ENCODE measurements around the gene TNFRSF1A. TPM values are rescaled to one million over a fixed set of nuclear protein-coding genes. Genes with fewer than 3 reads are reported as not detected.

The TNFRSF1A gene
- polyA plus RNA-seq, 1 donor from 2014 or later, result 4.5 TPM

DNA sequence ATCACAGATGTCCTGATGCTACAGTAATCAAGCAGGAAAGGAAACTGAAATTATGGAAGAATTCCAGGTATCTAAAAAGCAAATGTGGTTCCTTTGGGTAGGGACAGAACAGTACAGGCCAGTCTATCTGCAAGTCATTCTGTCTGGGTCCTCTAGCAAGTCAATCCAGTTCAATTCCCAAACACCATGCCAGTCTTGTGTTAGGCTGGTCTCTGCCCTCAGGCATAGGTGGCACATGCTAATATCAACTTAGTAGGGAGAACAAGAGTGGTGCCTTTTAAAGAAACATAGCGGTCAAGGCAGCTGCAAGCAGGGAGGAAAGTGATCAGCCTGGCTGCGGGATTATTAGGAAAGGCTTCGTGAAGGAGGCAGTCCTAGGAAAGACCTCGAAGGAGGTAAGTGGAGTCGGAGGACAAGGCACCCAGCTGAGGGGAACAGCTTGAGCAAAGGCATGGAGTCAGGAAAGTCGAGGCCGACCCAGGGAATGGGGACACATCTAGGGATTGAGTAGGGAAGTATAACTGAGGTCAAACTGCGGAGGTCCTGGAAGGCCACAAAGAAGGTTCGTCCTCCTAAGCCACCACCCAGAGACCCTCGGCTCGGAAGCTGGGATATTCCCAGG is 35.2 kb downstream of the TNFRSF1A start:
- no peaks in the 10 kb centered on the region for H3K79me2 ChIP-seq (replicated peaks; ENCODE audit: insufficient read depth, low read length)
- no peaks in the 10 kb centered on the region for H3K9me2 ChIP-seq (ENCODE audit: insufficient read depth, low read length)
- no peak for TF ChIP-seq TAF1 (IDR thresholded peaks at IDR 0.05; ENCODE audit: low read depth)
- TF ChIP-seq EZH2 (IDR thresholded peaks at IDR 0.05; ENCODE audit: borderline replicate concordance, insufficient read depth, low read length, poor library complexity, severe bottlenecking), result no peak
- no peak for TF ChIP-seq EP300 (conservative IDR thresholded peaks at IDR 0.05; ENCODE audit: poor library complexity, severe bottlenecking)
- no peak for TF ChIP-seq SMC3 (conservative IDR thresholded peaks at IDR 0.05; ENCODE audit: poor library complexity)
- TF ChIP-seq, protein P1, sequence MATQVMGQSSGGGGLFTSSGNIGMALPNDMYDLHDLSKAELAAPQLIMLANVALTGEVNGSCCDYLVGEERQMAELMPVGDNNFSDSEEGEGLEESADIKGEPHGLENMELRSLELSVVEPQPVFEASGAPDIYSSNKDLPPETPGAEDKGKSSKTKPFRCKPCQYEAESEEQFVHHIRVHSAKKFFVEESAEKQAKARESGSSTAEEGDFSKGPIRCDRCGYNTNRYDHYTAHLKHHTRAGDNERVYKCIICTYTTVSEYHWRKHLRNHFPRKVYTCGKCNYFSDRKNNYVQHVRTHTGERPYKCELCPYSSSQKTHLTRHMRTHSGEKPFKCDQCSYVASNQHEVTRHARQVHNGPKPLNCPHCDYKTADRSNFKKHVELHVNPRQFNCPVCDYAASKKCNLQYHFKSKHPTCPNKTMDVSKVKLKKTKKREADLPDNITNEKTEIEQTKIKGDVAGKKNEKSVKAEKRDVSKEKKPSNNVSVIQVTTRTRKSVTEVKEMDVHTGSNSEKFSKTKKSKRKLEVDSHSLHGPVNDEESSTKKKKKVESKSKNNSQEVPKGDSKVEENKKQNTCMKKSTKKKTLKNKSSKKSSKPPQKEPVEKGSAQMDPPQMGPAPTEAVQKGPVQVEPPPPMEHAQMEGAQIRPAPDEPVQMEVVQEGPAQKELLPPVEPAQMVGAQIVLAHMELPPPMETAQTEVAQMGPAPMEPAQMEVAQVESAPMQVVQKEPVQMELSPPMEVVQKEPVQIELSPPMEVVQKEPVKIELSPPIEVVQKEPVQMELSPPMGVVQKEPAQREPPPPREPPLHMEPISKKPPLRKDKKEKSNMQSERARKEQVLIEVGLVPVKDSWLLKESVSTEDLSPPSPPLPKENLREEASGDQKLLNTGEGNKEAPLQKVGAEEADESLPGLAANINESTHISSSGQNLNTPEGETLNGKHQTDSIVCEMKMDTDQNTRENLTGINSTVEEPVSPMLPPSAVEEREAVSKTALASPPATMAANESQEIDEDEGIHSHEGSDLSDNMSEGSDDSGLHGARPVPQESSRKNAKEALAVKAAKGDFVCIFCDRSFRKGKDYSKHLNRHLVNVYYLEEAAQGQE (IDR thresholded peaks at IDR 0.05; ENCODE audit: borderline replicate concordance), result no peak
- TF ChIP-seq, protein P2, sequence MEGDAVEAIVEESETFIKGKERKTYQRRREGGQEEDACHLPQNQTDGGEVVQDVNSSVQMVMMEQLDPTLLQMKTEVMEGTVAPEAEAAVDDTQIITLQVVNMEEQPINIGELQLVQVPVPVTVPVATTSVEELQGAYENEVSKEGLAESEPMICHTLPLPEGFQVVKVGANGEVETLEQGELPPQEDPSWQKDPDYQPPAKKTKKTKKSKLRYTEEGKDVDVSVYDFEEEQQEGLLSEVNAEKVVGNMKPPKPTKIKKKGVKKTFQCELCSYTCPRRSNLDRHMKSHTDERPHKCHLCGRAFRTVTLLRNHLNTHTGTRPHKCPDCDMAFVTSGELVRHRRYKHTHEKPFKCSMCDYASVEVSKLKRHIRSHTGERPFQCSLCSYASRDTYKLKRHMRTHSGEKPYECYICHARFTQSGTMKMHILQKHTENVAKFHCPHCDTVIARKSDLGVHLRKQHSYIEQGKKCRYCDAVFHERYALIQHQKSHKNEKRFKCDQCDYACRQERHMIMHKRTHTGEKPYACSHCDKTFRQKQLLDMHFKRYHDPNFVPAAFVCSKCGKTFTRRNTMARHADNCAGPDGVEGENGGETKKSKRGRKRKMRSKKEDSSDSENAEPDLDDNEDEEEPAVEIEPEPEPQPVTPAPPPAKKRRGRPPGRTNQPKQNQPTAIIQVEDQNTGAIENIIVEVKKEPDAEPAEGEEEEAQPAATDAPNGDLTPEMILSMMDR (IDR thresholded peaks at IDR 0.05; ENCODE audit: poor library complexity, severe bottlenecking), result no peak
- no peak for TF ChIP-seq POLR2AphosphoS5 (IDR thresholded peaks at IDR 0.05)
- no peak for TF ChIP-seq MXI1 (conservative IDR thresholded peaks at IDR 0.05; ENCODE audit: poor library complexity, severe bottlenecking)
- TF ChIP-seq RAD21 (conservative IDR thresholded peaks at IDR 0.05), result no peak
- no peak overlapping the region for H3K9ac ChIP-seq (ENCODE audit: low read length)
- H3K9me3 ChIP-seq (ENCODE audit: low read length), result no peaks in the 10 kb centered on the region
- H3F3A ChIP-seq (ENCODE audit: insufficient read depth, low read length, poor library complexity, severe bottlenecking), result no peaks in the 10 kb centered on the region
- no peak overlapping the region for H3K4me3 ChIP-seq (ENCODE audit: low read length)
- no peaks in the 10 kb centered on the region for H3K36me3 ChIP-seq (ENCODE audit: insufficient read depth, low read length)
- H3K4me2 ChIP-seq (ENCODE audit: low read length), result no peak overlapping the region
- H3K27me3 ChIP-seq (ENCODE audit: insufficient read depth, low read depth, low read length), result peaks cover 24% of the 10 kb centered on the region
- no peak overlapping the region for H2AFZ ChIP-seq (ENCODE audit: low read depth, low read length)
- no peak overlapping the region for H3K27ac ChIP-seq (ENCODE audit: low read length)
- no peaks in the 10 kb centered on the region for H4K20me1 ChIP-seq (ENCODE audit: insufficient read depth)

DNA sequence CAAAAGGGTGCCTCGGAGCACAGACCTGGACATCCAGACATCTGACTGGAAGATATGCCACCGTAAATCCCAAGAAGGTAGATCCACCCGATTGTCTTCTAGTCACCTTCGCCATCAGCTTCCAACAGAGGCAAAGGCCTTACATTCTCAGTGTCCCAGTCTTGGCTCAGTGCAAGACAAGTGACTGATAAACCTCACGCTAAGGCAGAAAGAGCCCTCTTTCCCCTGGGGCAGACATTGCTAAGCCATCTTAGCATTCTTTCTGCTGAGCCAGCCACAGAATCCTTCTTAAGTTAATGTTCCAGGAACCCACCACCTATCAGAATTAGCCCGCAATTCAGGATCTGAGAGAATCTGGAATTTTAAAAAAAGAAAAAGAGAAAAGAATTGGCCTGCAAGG is 35.7 kb downstream of the TNFRSF1A start:
- Histone ChIP-seq H3K27ac (ENCODE audit: low read length) (no peak overlapping the region), H2AFZ (ENCODE audit: low read depth, low read length) (no peak overlapping the region)

More for the DNA sequence above, 35.7 kb downstream of the TNFRSF1A start:
- Histone ChIP-seq H3K9me3 (ENCODE audit: low read length) (no peaks in the 10 kb centered on the region), H4K20me1 (ENCODE audit: insufficient read depth) (no peaks in the 10 kb centered on the region), H3K9ac (ENCODE audit: low read length) (no peak overlapping the region), H3K36me3 (ENCODE audit: insufficient read depth, low read length) (no peaks in the 10 kb centered on the region), H3K79me2 (replicated peaks; ENCODE audit: insufficient read depth, low read length) (no peaks in the 10 kb centered on the region), H3K4me2 (ENCODE audit: low read length) (no peak overlapping the region), H3K27me3 (ENCODE audit: insufficient read depth, low read depth, low read length) (peaks cover 20% of the 10 kb centered on the region), H3F3A (ENCODE audit: insufficient read depth, low read length, poor library complexity, severe bottlenecking) (no peaks in the 10 kb centered on the region), H3K4me3 (ENCODE audit: low read length) (no peak overlapping the region), H3K9me2 (ENCODE audit: insufficient read depth, low read length) (no peaks in the 10 kb centered on the region)
- TF ChIP-seq SMC3 (conservative IDR thresholded peaks at IDR 0.05; ENCODE audit: poor library complexity), result no peak
- no peak for TF ChIP-seq EZH2 (IDR thresholded peaks at IDR 0.05; ENCODE audit: borderline replicate concordance, insufficient read depth, low read length, poor library complexity, severe bottlenecking)
- TF ChIP-seq RAD21 (conservative IDR thresholded peaks at IDR 0.05), result no peak
- TF ChIP-seq TAF1 (IDR thresholded peaks at IDR 0.05; ENCODE audit: low read depth), result no peak
- no peak for TF ChIP-seq MXI1 (conservative IDR thresholded peaks at IDR 0.05; ENCODE audit: poor library complexity, severe bottlenecking)
- TF ChIP-seq, protein P1 (IDR thresholded peaks at IDR 0.05; ENCODE audit: borderline replicate concordance), result no peak
- TF ChIP-seq EP300 (conservative IDR thresholded peaks at IDR 0.05; ENCODE audit: poor library complexity, severe bottlenecking), result no peak
- TF ChIP-seq, protein P2 (IDR thresholded peaks at IDR 0.05; ENCODE audit: poor library complexity, severe bottlenecking), result no peak
- no peak for TF ChIP-seq POLR2AphosphoS5 (IDR thresholded peaks at IDR 0.05)
